ENCODE data around the gene NCKAP5.

NCKAP5 gene

DNA sequence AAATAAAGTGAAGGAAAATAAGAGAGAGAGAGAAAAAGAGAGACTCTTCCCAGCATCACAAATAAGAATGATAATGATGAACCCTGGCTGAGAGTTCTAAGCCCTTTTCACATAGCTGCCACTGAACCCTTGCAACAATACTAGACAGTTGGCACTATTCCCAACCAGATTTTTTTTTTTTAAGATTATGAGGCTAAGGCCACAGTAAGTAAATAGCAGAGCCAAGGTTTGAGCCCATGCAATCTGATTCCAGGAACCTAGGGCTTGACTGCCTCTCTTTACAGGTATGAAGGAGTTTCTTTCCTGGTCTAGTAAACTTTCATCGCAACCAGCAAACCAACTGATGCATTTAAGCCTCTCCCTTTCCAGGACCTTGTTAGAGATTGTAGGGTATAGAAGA is 424.6 kb downstream of the NCKAP5 start:
- no peak for DNase-seq (ENCODE audit: low read depth)

DNA sequence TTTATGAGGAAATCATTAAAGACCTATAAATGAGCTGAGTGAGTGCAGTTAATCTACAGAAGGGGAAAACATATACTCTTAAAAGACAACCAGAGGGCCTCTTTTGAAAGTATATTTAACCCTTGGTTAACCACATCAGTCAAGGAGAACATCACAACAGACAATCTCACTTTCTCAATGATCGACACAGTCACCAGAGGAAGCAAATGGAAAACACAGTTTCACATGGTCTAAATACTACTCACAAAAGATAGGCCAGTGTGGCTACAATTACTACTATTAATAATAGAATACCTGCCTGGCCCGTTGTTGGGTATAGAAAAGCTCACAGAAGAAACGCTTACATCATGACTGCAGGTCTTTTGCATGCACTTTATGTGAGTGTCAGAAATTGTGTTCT is 426.2 kb downstream of the NCKAP5 start:
- DNase-seq (ENCODE audit: low read depth), result no peak

DNA sequence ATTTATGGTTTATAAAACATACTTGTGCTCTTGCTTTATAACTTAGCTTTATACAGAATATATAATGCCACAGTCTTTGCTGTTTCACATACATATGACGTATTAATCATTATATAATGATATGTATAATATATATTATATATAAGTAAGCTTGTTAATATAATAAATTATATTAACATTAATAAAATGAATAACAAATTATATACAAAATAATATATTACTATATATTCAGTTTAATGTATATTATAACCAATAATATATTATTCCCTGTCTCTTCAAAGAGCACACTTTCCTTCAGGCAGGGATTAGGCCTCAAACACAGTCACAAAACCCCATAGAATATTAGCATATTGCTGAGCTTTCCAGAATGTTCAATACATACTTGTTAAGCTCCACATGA is 427.6 kb downstream of the NCKAP5 start:
- DNase-seq (ENCODE audit: low read depth), result no peak

DNA sequence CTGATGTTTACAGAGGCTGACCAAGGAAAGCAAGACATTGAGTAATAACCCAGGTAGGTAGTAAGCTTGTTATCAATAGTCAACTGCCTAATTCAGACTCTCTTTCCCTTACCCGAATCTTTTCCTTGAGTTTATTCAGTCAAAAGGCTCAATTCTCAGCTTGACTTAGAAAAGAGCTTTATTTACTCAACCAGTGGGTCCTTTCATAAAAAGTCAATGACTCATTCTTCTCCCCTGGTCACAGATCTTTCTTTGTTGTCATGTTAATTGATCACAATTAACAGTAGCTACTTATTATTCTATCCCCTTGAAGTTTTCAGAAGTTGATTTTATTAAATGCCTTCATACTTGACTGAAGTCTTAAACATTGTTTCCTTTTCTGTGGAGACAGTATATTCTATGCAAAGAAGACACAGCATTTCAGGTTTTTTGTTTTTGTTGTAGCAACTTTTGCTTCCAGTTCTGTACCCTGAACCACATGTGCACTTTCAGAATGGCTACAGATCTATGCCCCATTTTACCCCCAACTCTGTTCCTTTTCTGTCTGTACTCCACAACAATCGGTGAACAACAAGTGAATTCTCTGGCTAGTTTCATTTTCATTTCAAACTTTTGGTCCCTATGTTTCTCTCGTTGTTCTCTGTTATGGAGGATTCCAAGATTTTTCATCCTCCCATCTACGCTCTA is 428.3 kb downstream of the NCKAP5 start:
- DNase-seq (ENCODE audit: low read depth), result no peak

DNA sequence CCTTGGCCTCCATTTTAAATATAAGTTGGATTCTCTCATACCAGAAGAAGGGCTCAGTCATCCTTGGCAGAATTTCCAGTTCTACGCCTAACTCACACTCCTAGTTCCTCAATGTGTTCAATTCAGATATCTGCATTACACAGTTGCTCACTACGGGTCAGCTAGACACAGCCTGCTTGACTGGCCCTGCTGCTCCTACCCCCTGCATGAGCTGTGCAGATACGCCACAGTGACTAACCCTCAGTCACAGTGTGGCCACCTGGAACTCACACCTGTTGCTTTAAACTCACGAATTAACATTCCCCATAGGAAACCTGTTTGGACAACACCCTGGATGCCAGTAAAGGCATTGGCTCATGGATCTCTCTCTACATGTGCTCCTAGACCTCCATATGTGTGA is 429.6 kb downstream of the NCKAP5 start:
- DNase-seq (ENCODE audit: low read depth), result no peak

DNA sequence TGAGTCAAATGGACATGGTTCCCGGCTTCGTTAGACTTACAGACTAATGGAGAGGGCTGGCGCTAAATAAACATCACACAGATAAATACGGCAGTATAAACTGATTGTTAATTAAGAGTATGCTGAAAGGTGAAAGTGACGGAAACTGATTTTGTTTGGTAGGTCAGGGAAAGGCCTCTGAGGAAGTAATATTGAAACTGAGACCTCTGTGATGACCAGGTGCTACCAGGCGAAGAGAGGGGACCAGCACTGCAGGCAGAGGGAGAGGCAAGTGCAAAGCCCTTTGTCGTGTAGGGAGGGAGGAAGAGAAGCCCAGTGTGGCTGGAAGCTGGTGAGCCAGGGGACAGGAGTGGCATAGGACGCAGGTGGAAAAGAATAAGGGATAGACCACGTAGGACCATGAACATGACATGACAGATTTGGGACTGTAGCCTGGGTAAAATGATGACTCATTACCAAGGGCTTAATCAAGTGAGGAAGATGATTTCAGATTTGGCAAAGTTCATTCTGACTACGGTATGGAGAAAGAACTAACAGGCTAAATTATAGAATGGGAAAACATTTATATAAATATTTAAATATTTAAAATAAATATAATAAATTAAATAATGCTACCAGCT is 433.1 kb downstream of the NCKAP5 start:
- DNase-seq (ENCODE audit: low read depth), result no peak

DNA sequence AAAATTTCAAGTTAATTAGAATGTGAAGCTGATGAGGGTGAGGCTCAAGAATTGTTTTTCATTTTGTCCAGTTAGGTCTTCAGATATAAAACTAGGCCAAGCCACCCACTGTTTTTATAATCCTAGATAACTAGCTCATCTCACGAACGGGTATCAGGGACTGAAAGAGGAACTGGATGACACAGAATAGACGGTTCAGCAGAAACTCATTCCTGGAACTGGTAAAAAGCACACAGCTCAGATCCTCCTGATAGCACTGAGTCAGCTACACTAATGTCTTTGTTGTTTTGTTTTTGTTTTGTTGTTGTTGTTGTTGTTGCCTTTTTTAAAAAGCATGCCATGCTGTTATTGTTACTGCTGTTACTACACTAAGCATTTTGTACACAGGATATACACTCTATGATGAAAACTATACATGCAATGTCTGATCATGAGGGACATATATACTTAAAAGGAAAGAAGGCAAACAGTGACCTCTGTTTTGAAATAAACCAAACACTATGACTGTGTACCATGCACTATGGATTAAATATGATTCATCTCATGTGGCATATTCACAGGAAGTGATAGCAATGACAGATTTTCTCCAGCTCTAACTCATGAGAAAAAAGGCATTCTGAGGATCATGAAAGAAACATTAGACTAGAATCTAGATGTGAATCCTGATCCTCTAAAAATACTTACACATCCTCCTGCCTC is 437.6 kb downstream of the NCKAP5 start:
- DNase-seq (ENCODE audit: low read depth), result no peak

DNA sequence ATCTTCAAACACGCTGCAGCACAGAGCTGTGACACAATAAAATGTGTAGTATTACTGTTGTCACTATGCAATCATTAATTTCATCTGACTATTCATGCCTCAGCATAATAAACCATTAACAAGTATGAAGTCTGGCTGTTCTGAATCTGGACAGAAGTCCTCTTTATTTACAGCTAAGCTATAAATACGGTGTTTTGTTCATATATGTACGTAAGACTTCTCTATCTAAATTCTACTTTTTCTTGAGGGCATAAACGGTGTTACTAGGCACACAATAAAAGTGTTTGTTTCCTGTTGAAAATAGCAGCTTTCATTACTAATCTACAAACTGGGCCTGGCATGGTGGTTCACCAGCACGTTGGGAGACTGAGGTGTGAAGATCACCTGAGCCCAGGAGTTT is 443.8 kb downstream of the NCKAP5 start:
- no peak for DNase-seq (ENCODE audit: low read depth)

DNA sequence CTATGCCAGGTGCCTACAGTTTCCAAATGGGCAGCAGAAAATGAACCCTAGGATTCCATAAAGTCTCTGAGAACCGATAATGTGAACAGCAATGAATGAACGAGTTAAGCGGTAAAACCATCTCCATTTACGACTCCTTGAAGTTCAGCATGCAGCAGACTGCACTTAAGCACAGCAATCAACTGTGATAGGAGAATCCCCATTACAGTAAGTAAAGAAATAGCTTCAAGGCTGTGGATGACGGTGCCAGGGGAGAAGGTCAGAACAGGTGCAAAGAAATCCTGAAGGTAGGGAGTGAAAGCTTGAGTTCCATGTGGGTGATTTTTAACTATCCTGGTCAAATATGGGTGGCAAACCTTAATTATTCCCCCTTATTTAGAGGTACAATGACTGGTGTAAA is 444.4 kb downstream of the NCKAP5 start:
- DNase-seq (ENCODE audit: low read depth), result no peak

DNA sequence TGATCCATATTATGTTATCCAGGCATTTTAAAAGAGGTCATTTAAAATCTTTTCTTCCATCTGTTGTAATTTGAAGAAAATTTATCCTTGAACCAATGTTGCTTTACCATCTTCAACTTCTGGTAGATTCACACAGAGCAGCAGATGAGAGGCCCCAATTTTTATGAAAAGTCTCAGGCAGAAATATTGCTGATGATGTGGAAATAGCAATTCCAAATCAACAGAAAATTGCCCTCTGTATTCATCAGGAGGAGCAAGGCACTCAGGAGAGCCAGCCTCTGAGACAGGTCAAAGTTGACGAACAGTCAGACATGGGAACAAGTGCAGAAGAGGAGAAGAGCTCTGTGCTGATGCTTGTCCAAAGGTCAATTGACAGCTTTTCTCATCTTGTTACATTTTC is 444.9 kb downstream of the NCKAP5 start:
- DNase-seq (ENCODE audit: low read depth), result no peak

DNA sequence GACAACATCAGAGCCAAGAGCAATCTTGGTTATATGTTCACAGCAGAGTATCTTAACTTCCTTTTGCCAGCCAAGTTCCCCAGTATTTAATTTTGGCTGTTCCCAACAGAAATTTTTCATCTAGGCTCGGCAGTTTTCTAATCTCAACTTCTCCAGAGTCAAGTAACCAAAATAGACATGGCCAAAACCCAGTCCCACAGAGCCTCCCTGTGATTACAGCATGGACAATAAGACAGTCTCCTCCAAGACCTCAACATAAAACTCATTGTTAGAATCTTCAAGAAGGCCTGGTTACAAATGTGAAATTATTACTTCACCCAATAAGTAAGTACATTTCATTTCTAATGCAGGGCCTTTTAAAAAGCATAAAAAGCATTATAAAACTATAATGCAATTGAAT is 445.7 kb downstream of the NCKAP5 start:
- DNase-seq (ENCODE audit: low read depth), result no peak

DNA sequence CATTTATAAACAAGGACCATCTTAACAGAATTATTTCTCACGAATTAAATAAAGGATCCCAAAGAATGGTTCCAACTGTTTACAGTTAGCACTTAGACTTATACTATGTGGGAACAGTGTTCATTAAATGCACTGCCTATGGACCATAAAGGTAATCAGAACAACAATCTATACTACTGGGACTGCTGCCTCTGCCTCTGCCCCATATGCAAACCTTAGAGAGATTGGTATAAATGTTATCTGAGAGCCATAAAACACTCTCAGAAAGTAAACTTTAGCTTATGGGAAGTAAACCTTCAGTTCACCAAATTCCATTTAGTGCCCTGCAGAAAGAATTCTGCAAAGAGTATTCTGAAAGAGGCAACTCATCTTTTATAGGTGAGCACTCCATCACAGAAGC is 448.0 kb downstream of the NCKAP5 start:
- DNase-seq (ENCODE audit: low read depth), result no peak

DNA sequence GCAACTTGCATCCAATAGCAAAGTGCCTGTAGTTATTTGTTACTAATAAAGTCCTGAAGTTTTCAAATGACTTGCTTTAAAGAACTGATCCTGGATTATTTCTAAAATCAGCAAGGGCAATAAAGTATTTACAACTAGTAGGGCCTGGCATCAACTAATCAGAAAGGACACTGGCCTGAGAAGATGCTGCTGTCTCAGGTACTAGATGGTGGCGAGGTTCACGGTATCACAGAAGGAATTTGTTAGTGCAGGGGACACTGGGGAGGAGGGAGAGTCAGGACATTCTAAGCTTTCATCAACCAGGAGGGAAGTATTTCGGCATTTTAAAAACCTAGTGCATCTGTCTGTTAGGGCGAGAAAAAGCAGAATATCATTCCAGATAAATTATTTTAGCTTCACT is 458.1 kb downstream of the NCKAP5 start:
- DNase-seq (ENCODE audit: low read depth), result no peak

DNA sequence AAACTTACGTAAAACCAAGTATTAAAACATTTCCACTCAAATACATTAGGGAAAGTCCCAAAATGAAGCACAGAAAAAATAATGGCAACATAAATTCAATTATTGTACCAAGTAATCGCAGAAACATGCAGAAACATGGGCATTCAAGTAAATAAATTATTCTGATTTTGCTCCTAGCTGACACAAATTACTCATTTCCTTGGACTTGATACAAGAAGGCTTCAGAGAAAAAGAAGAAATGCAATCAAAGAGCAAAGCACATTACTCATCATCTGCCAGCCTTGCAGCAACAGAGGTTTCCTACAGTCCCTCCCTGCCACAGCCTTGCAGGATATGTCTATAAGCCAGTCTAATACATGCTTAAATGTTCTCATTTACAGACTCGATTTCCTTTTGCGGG is 458.5 kb downstream of the NCKAP5 start:
- no peak for DNase-seq (ENCODE audit: low read depth)

DNA sequence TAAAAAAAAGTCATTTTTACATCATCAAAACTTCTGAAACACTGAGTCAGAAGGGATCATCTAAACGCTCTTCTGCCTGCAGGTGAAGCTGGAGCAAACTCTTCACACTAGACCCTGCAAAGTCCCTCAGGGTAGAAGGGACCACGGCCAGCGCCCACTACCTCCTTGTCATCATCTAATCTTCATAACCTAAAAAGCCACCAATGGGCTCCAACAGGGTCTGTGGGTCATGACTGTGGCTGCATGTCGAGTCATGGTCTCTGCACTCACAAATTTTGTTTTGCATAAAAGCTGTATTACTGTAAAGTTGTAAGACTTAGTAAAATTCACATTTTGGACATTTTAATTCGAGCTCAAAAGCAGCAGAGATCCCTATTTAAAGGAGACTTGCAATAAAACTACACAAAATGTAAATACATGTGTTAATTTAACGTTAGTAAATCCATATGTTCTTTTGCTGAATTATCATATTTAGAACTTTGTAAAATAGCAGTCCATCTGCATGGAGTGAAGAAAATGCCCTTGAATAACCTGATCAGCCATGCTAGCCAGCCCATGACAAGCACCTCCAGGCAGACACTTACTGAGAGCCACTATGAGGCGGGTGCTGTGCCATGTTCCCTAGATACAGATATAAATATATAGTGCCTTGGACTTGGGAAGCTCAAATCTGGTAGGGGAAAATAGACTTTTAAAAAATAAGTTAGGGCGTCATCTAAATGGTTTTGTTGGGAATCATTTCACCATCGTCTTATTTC is 461.0 kb downstream of the NCKAP5 start:
- DNase-seq (ENCODE audit: low read depth), result no peak

DNA sequence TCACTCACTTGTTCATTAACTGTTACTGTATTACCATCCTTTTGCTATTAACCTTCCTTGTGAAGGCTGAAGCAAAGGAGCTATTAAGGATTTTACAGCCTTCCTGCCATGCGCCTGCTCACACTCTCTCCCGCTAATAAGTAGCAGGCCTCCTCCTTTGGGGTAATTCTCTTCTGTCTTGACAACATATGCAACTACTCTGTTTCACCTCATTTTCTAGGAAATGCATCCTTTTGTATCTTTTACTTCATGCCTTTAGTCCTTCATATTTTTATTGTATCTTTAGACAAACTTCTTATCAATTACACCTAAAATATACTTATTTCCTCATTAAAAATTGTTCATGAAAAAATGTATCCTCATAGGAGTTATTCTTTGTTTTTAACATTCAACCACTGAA is 463.4 kb downstream of the NCKAP5 start:
- no peak for DNase-seq (ENCODE audit: low read depth)

DNA sequence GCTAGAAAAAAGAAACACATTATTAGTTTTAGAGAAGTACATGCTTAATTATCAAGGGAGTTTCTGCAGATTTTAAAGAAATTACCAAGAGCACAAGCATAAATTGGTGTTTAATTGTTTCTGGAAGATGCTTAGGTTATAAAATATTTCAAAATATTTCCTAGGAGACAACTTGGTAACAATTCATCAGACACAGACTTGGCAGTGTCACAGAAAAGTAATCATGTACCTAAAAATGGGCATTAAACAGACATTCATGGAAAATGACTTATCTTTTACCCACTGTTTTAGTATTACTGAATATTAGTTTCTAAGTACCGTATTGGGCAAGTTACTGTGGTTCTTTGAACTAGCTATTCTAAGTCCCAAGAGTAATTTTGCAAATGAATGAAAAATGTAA is 469.5 kb downstream of the NCKAP5 start:
- no peak for DNase-seq (ENCODE audit: low read depth)

DNA sequence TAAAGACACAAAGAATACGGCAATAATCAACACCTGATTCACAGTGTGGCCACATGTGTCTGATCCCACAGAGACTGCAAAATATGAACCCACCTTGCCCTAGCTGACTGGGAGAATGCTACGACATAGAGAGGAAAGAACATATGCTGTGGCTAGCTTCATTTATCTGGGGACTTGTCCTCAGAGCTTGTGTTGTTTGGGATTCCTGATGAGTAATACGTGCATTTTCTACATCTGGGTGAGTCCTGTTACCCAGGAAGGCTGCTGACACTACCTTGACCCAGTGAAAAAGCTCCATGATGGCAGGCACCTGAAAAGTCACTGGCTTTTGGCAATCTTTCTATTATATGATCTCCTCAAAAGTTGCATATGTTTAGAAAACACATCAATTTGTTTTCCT is 470.6 kb downstream of the NCKAP5 start:
- no peak for DNase-seq (ENCODE audit: low read depth)

DNA sequence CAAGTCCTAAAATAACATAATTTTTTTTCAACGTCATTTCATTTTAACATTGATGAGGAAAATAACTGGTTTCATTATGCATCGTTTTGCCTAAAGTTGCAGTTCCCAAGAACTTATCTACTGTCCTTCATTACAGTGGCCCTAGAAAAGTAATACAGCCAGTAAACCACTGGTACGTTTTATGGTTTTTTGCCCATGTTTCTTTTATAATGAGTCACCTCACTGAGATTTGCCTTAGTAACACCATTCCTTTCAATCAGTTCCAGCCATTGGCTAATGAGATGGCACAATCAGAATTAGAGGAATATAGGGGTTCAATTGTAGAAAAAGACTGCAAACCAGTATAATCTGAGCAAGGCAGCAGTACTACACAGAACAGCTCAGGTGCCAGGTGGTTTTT is 475.7 kb downstream of the NCKAP5 start:
- no peak for DNase-seq (ENCODE audit: low read depth)

DNA sequence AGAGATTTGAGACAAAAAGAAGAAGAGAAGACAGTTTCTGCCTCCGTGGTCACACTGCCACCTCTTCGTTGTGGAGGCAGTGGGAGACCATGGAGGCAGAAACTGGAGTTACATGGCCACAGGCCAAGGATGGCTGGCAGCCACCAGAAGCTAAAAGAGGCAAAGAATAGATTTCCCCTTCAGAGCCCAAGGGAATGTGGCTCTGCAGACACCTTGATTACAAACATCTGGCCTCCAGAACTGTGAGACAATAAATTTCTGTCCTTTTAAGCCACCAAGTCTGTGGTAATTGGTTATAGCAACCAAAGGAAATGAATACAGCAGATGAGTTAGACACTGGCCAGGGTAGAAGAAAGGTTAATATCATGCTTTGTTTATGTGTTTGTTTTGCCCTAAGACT is 477.9 kb downstream of the NCKAP5 start:
- no peak for DNase-seq (ENCODE audit: low read depth)

DNA sequence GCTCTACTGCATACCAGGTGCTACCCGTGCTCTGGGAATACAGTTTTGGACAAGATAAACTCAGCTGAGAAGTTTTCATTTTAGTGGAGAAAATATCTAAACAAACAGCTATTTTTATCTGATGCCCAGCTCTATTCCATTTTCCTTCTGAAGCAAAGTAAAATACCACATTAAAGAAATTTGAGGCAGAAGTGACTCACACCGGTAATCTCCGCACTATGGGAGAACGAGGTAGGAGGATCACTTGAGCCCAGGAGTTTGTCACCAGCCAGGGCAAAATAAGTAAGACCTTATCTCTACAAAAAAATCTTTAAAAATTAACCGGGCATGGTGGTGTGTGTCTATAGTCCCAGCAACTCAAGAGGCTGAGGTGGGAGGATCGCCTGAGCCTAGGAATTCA is 482.1 kb downstream of the NCKAP5 start:
- no peak for DNase-seq (ENCODE audit: low read depth)

DNA sequence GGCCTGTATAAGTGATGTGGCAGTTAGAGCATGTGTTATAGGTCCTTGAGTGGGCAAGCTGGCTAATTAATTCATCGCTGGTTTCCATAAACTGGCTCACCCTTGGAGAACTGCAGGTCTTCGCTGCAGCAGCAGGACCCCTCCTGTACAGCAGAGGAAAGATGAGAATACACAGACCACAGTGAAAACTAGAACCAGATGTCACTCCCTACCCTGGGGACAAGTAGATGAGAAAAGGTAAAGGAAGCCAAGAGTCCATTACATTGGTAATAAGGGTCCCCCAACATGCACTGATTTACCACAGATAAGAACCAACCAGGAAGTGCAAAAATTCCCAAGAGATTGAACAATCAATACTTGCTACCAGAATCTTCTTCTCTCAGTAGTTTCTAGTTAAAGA is 482.6 kb downstream of the NCKAP5 start:
- no peak for DNase-seq (ENCODE audit: low read depth)

DNA sequence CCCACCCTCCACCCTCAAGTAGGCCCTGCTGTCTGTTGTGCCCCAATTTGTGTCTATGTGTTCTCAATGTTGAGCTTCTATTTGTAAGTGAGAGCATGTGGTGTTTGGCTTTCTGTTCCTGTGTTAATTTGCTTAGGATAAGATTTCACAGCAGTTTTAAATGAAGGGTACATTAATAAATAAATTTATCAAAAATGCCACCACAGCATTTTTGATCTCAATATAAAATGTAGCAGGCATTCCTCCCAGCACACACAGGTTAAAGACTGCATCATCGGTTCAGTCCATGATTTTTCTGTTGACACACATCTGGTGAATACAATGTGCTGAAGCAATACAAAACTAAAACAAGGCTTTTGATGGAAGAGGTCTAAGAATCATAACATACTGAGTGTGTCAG is 486.2 kb downstream of the NCKAP5 start:
- DNase-seq (ENCODE audit: low read depth), result no peak

All from activated T-cell treated with anti-CD3 and anti-CD28 coated beads for 24 hours (primary cell).